Mammary epithelial cell (primary cell): Measurements from ENCODE around the gene LRIT2.

ENCODE experiments used
- EZH2 ChIP-seq: IDR thresholded peaks from 2 replicates; pipeline ENCODE4 v1.6.1; 2012; ENCODE audit warnings: low read length, inconsistent platforms, borderline replicate concordance
- TF ChIP-seq, protein P1 (sequence below), 2 donors: IDR thresholded peaks in 1 of 2; conservative IDR thresholded peaks in 1 of 2; 2 replicates each; pipeline ENCODE4 v1.5.1; 2011 to 2012; ENCODE audit warnings: inconsistent platforms in 2 of 2, low read length in 2 of 2, mild to moderate bottlenecking in 2 of 2, control low read depth in 1 of 2, low read depth in 1 of 2; ENCODE audit not compliant: insufficient read depth in 1 of 2; ENCODE audit errors: extremely low read depth in 1 of 2

DNA sequence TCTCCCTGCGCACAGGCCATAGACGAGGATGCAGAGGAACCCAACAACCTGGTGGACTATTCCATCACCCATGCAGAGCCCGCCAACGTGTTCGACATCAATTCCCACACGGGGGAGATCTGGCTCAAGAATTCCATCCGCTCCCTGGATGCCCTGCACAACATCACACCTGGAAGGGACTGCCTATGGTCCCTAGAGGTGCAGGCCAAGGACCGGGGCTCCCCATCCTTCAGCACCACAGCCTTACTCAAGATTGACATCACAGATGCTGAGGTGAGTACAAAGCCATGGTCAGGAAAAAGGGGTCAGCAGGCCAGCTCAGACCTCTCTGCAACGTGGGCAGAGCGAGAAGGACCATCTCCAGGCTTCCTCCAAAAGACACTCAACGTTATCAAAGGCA, 12.3 kb downstream of the LRIT2 start:
- TF ChIP-seq EZH2 = no peak
- TF ChIP-seq, protein P1, sequence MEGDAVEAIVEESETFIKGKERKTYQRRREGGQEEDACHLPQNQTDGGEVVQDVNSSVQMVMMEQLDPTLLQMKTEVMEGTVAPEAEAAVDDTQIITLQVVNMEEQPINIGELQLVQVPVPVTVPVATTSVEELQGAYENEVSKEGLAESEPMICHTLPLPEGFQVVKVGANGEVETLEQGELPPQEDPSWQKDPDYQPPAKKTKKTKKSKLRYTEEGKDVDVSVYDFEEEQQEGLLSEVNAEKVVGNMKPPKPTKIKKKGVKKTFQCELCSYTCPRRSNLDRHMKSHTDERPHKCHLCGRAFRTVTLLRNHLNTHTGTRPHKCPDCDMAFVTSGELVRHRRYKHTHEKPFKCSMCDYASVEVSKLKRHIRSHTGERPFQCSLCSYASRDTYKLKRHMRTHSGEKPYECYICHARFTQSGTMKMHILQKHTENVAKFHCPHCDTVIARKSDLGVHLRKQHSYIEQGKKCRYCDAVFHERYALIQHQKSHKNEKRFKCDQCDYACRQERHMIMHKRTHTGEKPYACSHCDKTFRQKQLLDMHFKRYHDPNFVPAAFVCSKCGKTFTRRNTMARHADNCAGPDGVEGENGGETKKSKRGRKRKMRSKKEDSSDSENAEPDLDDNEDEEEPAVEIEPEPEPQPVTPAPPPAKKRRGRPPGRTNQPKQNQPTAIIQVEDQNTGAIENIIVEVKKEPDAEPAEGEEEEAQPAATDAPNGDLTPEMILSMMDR (conservative IDR thresholded peaks at IDR 0.05 in 1 of 2, IDR thresholded peaks at IDR 0.05 in 1 of 2; ENCODE audit: extremely low read depth in 1 of 2, insufficient read depth in 1 of 2, low read depth in 1 of 2, low read length in 2 of 2) = no peak
